DMS 273 treated with DMSO at 0.1 percent for 48 hours (cell line): ENCODE measurements around the gene PLP1.
A peak's percentile ranks its signal among the peaks of the same experiment; 100 is the strongest.

Experiments used
- DNase-seq: peaks from one replicate; lab custom pipeline; 2025; lab: John Stamatoyannopoulos, UW

PLP1 gene

GRCh38 chrX:103830848-103831247 lies 54.2 kb downstream of the PLP1 start:
- DNase-seq, result no peak

GRCh38 chrX:103831342-103831802 lies 54.7 kb downstream of the PLP1 start:
- no peak for DNase-seq

- peak; percentile 14 for DNase-seq
Observed at GRCh38 chrX:103831803-103832544, 55.3 kb downstream of the PLP1 start, which contains the start of gene RAB9B. RAB9B (minus strand) TSS chrX:103832257; CDS start chrX:103825784, 6,473 bp downstream.

GRCh38 chrX:103839404-103839803 lies 62.8 kb downstream of the PLP1 start:
- no peak for DNase-seq
